Left ventricle myocardium superior (tissue), 1 donor: ENCODE results near the gene EFCAB8. TPM values are rescaled to one million over a fixed set of nuclear protein-coding genes. Genes with fewer than 3 reads are reported as not detected.
"Not testable (repeated sequence)": the region's sequence is repeated elsewhere in the genome, so short reads cannot be mapped to it uniquely, and the experiment has no call there.

Experiments used
- ATAC-seq: fragments of 200-7000 bp; cut with Tn5 transposase; one replicate; pipeline ENCODE4 v1.9.1; 2020; ENCODE audit warnings: mild to moderate bottlenecking, moderate library complexity
- DNase-seq: peaks from one replicate; pipeline ENCODE4 v3.0.0-alpha.2; 2020
- intact Hi-C: fragments of 100-400 bp; cut with micrococcal nuclease; formaldehyde crosslinking; loops from one replicate; pipeline ENCODE4 v1.11.0; 2022
- total RNA-seq: library from RNA; stranded (reverse); fragmentation: NEBNext Ultra II Directional; extraction: Animal tissue kit (Norgen Biotek cat#: 25700); gene quantifications from one replicate; pipeline ENCODE4 v1.2.1, GENCODE V29; 2021
- donor health status: DM: no; HTN: yes; CAD: no; lungs with severe emphysema.

The EFCAB8 gene
- total RNA-seq, 1 donor from 2014 or later: not detected

DNA sequence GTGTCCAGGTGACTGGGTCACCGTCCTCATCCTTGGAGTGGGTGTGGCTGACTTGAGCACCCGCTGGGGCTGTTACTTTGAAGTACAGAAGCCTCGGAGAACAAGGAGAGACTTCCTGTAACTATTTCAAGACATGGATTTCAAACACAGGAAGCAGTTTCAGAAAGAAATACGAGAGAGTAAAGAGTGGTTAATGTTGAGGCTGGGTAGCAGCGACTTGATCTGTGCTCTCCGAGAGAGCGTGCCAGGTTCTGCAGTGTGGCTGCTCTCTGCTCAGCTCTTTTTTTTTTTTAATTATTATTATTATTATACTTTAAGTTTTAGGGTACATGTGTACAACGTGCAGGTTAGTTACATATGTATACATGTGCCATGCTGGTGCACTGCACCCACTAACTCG is 17.5 kb upstream of the EFCAB8 start:
- intact Hi-C loops: no loop called here
- DNase-seq (no peak), ATAC-seq (no peak)

DNA sequence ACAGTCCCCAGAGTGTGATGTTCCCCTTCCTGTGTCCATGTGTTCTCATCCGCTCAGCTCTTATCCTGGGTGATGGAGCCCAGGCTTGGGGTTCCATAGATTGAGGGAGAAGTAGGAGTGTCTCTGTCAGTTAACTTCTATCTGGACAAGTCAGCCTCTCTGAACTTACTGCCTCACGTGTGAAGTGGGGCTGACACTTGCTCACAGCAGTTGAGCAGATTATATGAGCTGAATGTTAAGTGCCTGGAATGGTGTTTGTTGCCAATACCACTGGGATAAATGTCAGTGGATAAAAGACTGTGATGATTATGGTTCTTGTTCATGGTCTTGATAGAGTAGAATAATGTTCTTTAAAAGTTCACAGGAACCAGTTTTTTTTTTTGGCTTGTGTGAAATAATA is 17.1 kb upstream of the EFCAB8 start:
- intact Hi-C loops: no loop called here

DNA sequence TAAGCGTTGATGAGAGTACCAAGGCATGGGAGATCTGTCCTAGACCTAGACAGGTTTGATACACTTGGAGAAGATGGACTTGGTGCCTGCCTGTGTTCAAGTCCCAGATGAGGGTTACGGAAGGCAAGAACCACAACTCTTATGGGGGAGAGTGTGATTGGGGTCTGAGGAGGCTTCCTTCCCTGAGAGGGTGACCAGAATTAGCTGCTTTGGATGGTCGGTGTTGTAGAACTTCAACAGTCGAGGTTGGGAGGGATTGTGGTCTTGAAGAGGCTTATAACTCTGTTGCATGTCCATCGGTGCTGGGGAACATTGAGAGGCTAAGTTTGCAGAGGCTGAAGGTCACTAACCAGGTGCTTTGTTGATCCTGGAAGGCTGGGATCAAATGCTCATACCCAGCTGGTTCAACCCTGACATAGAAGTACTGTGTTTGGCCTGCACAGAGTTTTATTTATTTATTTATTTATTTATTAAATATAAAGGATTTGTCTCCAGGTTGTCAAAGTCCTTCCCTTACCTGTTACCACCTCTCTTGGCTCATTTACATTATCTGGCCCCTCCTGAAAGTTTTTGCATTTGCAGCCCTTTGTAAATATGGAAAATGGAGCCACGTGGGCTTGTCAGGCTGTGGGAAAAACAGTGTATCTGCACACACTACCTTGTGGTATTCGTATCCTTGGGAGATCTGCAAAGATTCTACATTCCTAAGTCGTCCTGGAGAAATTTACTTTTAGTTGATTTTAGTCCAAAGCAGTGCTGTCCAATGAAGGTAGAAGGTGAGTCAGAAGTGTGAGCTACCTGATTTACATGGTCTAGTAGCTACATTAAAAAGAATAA is 15.8 kb upstream of the EFCAB8 start:
- DNase-seq: no peak
- intact Hi-C loops: no loop called here
- no peak for ATAC-seq

More for the DNA sequence above, 17.1 kb upstream of the EFCAB8 start:
- no peak for DNase-seq
- peak; percentile 80 for ATAC-seq

- DNase-seq: no peak
- intact Hi-C loops: no loop called here
- ATAC-seq: no peak
These were observed 12.9 kb upstream of the EFCAB8 start for GRCh38 chr20:32845786-32846185.

DNA sequence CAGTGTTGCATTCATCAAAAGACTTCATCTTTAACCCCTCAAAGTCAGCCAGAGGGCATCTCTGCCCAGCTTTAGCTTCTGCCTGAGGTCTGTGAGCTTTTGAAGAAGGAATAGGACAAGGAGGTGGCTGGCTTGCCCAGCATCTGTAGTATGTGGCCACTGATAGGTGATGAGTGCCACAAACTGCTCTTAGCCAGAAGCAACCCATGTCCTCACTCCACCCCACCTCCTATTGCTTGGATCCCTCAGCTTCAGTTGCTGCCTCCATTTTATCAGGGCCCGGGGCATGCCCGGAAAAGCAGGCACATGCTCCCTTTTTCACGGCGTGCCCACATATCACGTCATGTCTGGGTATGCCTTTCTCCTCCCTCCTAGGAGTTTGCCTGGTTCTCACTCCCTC is 11.9 kb upstream of the EFCAB8 start:
- intact Hi-C loops: no loop called here
- DNase-seq (no peak), ATAC-seq (no peak)

DNA sequence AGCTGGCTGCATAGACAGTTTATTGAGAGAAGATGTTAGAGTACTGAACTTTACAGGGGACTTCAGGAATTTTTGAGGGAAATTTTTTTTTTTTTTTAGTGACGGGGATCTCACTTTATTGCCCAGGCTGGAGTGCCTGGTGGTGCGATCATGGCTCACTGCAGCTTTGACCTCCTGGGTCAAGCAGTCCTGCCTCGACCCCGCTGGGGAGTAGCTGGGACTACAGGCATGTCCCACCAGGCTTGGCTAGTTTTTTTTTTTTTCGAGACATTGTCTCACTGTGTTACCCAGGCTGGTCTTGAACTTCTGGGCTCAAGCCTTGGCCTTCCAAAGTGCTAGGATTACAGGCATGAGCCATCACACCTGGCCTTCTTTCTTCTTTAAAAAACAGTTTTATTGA is 10.8 kb upstream of the EFCAB8 start:
- intact Hi-C loops: no loop called here
- DNase-seq (no peak), ATAC-seq (no peak)

GRCh38 chr20:32848846-32849245 is 9.9 kb upstream of the EFCAB8 start:
- intact Hi-C loops: no loop called here
- DNase-seq (no peak), ATAC-seq (no peak)

- intact Hi-C loops: no loop called here
- no peak for DNase-seq
- no peak for ATAC-seq
These were observed 9.1 kb upstream of the EFCAB8 start for GRCh38 chr20:32849577-32849976.

DNA sequence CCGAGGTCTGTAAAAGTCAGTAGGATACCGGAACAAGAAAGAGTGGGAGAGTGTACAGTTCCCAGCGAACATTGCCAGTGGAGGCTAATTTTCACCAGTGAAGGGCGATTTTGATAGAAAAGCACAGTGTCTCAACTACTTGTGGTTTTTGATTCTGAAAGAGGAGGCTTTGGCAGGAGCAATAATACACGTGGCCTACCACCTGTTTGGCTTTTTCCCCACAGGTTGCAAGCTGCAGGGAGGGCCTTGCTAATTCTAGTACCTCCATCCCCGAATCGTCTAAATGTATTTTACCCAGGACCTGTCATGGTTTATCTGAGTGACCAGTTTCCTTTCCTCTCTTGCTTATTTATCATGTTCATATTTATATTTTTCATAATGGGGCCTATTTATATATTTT is 3.3 kb upstream of the EFCAB8 start:
- ATAC-seq (no peak), DNase-seq (no peak)
- intact Hi-C loops: no loop called here

DNA sequence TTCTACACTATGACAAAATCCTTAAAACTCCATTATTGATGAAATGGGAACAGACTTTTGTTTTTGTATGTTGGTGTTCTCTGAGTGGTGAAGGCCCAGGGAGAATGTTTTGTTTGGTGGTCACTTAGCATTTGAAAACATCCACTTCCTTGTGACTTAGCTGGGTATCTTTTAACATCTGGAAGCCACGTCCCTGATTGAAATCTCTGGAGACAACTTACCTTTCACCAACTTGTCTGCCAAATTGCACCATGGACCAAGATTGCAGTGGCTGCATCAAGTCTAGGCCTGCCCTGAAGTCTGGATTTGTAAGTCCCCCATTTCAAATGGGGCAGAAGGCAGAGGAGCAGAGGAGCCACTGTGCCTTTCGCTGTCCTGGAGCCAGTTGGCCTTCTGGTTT is 534 bp upstream of the EFCAB8 start:
- DNase-seq (no peak), ATAC-seq (no peak)
- intact Hi-C loops: no loop called here

DNA sequence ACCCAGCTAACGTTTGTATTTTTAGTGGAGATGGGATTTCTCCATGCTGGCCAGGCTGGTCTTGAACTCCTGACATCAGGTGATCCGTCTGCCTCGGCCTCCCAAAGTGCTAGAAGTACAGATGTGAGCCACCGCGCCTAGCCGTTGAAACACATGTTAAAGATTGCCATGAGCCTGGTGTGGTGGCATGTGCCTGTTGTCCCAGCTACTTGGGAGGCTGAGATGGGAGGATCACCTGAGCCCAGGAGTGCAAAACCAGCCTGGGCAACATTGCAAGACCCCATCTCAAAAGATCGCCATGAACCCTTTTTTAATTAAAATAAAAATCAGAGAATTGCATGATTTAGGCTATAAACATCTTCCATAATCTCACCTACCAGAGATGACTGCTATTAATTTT is 2.7 kb downstream of the EFCAB8 start:
- intact Hi-C loops: no loop called here
- ATAC-seq: no peak
- DNase-seq: no peak

- ATAC-seq (no peak), DNase-seq (no peak)
- intact Hi-C loops: no loop called here
These were observed 10.8 kb downstream of the EFCAB8 start for GRCh38 chr20:32869562-32869961.

GRCh38 chr20:32870526-32870925 is 11.8 kb downstream of the EFCAB8 start:
- ATAC-seq, intact Hi-C loops, DNase-seq: not testable (repeated sequence)

DNA sequence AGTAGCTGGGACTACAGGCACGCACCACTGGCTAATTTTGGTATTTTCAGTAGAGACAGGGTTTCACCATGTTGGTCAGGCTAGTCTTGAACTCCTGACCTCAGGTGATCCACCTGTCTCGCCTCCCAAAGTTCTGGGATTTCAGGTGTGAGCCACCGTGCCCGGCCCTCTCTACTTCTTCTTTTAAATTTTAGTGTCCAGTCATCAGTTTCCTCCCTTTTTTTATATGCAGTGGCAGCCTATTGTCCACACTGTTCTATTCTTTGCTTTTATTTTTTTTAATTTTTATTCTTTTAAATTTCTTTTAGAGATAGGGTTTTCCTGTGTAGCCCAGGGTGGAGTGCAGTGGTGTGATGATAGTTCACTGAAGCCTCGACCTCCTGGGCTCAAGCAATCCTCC is 12.3 kb downstream of the EFCAB8 start:
- DNase-seq (no peak), ATAC-seq (no peak)
- intact Hi-C loops: no loop called here

- ATAC-seq: no peak
These were observed 13.0 kb downstream of the EFCAB8 start for GRCh38 chr20:32871627-32872160.

GRCh38 chr20:32872266-32872665 is 13.5 kb downstream of the EFCAB8 start:
- no peak for ATAC-seq
- intact Hi-C loops: no loop called here

More at GRCh38 chr20:32871627-32872160, 13.0 kb downstream of the EFCAB8 start:
- intact Hi-C loops: no loop called here
- DNase-seq: no peak

DNA sequence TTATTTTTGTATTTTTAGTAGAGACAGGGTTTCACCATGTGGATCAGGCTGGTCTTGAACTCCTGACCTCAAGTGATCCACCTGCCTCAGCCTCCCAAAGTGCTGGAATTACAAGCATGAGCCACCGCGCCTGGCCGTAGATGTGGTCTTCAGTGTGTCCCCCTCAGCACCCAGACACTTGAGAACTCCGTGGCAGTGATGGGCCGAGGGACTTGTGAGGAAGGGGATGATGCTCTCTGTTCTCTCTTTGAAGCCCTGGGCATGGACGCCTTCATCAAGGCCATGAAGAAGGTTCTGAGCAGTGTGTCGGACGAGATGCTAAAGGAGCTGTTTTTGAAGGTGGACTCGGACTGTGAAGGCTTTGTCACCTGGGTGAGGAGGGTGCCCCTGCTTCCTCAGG is 16.9 kb downstream of the EFCAB8 start:
- ATAC-seq (no peak), DNase-seq (no peak)
- intact Hi-C loops: no loop called here

More at GRCh38 chr20:32872266-32872665, 13.5 kb downstream of the EFCAB8 start:
- DNase-seq: no peak

- intact Hi-C loops: no loop called here
- no peak for ATAC-seq
- DNase-seq: no peak
These were observed 18.8 kb downstream of the EFCAB8 start for GRCh38 chr20:32877507-32877906.

DNA sequence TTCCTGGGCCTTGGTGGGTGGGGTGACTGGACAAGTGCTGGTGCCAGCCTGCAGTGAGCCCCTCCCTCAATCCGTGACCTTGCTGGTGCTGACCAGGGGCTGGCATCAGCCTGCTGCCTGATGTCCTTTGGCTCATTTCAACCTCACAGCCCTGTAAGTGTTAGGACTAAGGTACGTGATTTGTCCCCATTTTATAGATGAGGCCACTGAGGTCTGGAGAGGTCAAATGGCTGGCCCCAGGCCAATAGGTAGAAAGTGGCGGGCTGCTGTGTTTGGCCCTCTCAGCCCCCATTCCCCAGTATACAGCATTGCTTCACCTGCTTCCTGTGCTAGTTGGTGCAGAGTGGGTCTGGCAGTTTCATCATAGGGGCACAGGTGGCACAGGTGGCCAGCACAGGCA is 20.1 kb downstream of the EFCAB8 start:
- intact Hi-C loops: no loop called here
- DNase-seq: no peak
- ATAC-seq: no peak

- no peak for DNase-seq
- intact Hi-C loops: no loop called here
These were observed 20.8 kb downstream of the EFCAB8 start for GRCh38 chr20:32879538-32879937.

GRCh38 chr20:32880635-32881034 is 21.9 kb downstream of the EFCAB8 start:
- intact Hi-C loops: no loop called here
- DNase-seq (no peak), ATAC-seq (no peak)

More at GRCh38 chr20:32879538-32879937, 20.8 kb downstream of the EFCAB8 start:
- no peak for ATAC-seq
